HEK293 (cell line): ENCODE results near the gene AQP1.

Source experiments
- CTCF ChIA-PET: fragments of 350-600 bp; formaldehyde crosslinking; extraction: SDS; loops from one replicate; lab custom pipeline; 2021; ENCODE audit warnings: antibody characterized with exemption; lab: Yijun Ruan, JAX
- POLR2A ChIA-PET: fragments of 300-600 bp; formaldehyde crosslinking; extraction: SDS; loops from one replicate; lab custom pipeline; 2020; ENCODE audit warnings: antibody characterized with exemption, inconsistent platforms; lab: Yijun Ruan, JAX
- H3K27ac ChIP-seq: fragments of 200-500 bp; sonication (Bioruptor generic); 2 replicates; pipeline ENCODE4 v1.5.1; 2014; ENCODE audit warnings: low read depth, low read length, control low read depth, inconsistent platforms; ENCODE audit errors: extremely low read depth
- H3K36me3 ChIP-seq, 2 experiments: fragments of 200-500 bp in 1 of 2; sonication (Bioruptor generic) in 1 of 2; 1 replicate in 1 of 2; 2 replicates in 1 of 2; pipeline ENCODE4 v1.5.1; 2014 to 2017; ENCODE audit warnings: inconsistent platforms in 2 of 2, low read length in 2 of 2; ENCODE audit not compliant: control insufficient read depth in 2 of 2, insufficient read depth in 1 of 2
- H3K4me1 ChIP-seq: fragments of 200-500 bp; sonication (Bioruptor generic); 2 replicates; pipeline ENCODE4 v1.5.1; 2014; ENCODE audit warnings: mild to moderate bottlenecking, low read length, inconsistent platforms; ENCODE audit not compliant: control insufficient read depth, insufficient read depth
- H3K4me3 ChIP-seq: 2 replicates; pipeline ENCODE4 v1.5.1; 2011; ENCODE audit warnings: low read depth, mild to moderate bottlenecking, control low read depth, low read length, moderate library complexity
- H3K9me3 ChIP-seq: fragments of 200-500 bp; sonication (Bioruptor generic); 2 replicates; pipeline ENCODE4 v1.5.1; 2014; ENCODE audit warnings: low read depth, low read length, inconsistent platforms; ENCODE audit not compliant: control insufficient read depth, insufficient read depth
- KLF7 ChIP-seq: fragments of 450-650 bp; formaldehyde crosslinking; IDR thresholded peaks from 2 replicates; pipeline ENCODE4 v1.5.1; 2016; ENCODE audit warnings: missing biosample characterization, missing genetic modification characterization, borderline replicate concordance
- OVOL3 ChIP-seq: fragments of 450-650 bp; formaldehyde crosslinking; IDR thresholded peaks from 2 replicates; pipeline ENCODE4 v1.5.1; 2016; ENCODE audit warnings: missing biosample characterization, missing genetic modification characterization
- PRDM1 ChIP-seq: fragments of 450-650 bp; formaldehyde crosslinking; IDR thresholded peaks from 2 replicates; pipeline ENCODE4; 2016; ENCODE audit warnings: missing biosample characterization, missing genetic modification characterization
- SCRT1 ChIP-seq: fragments of 450-650 bp; formaldehyde crosslinking; IDR thresholded peaks from 2 replicates; pipeline ENCODE4 v1.5.1; 2016; ENCODE audit warnings: missing biosample characterization, missing genetic modification characterization, borderline replicate concordance
- ZBTB11 ChIP-seq: fragments of 450-650 bp; formaldehyde crosslinking; conservative IDR thresholded peaks from 2 replicates; pipeline ENCODE4 v1.5.1; 2016; ENCODE audit warnings: low read depth, missing biosample characterization, missing genetic modification characterization
- ZBTB49 ChIP-seq: fragments of 450-650 bp; formaldehyde crosslinking; IDR thresholded peaks from 2 replicates; pipeline ENCODE4 v1.5.1; 2016; ENCODE audit warnings: missing biosample characterization, missing genetic modification characterization, low read depth
- ZNF10 ChIP-seq: fragments of 450-650 bp; formaldehyde crosslinking; IDR thresholded peaks from 2 replicates; pipeline ENCODE4 v1.5.1; 2017; ENCODE audit warnings: missing biosample characterization, missing genetic modification characterization
- ZNF175 ChIP-seq: fragments of 450-650 bp; formaldehyde crosslinking; IDR thresholded peaks from 2 replicates; pipeline ENCODE4 v1.5.1; 2016; ENCODE audit warnings: missing biosample characterization, missing genetic modification characterization
- ZNF184 ChIP-seq: fragments of 450-650 bp; IDR thresholded peaks from 2 replicates; pipeline ENCODE4 v1.5.1; 2018; ENCODE audit warnings: missing biosample characterization, mild to moderate bottlenecking, missing genetic modification characterization
- ZNF19 ChIP-seq: fragments of 450-650 bp; formaldehyde crosslinking; IDR thresholded peaks from 2 replicates; pipeline ENCODE4; 2016; ENCODE audit warnings: missing biosample characterization, missing genetic modification characterization, low read depth
- ZNF221 ChIP-seq: fragments of 450-650 bp; formaldehyde crosslinking; IDR thresholded peaks from 2 replicates; pipeline ENCODE4 v1.5.1; 2017; ENCODE audit warnings: missing biosample characterization, missing genetic modification characterization, borderline replicate concordance
- ZNF404 ChIP-seq: fragments of 450-650 bp; formaldehyde crosslinking; IDR thresholded peaks from 2 replicates; pipeline ENCODE4 v1.5.1; 2017; ENCODE audit warnings: missing biosample characterization, missing genetic modification characterization
- ZNF48 ChIP-seq: fragments of 450-650 bp; formaldehyde crosslinking; IDR thresholded peaks from 2 replicates; pipeline ENCODE4 v1.5.1; 2016; ENCODE audit warnings: missing biosample characterization, missing genetic modification characterization
- ZNF585B ChIP-seq: fragments of 450-650 bp; formaldehyde crosslinking; IDR thresholded peaks from 2 replicates; pipeline ENCODE4 v1.5.1; 2016; ENCODE audit warnings: missing biosample characterization, missing genetic modification characterization
- ZNF610 ChIP-seq: fragments of 450-650 bp; formaldehyde crosslinking; IDR thresholded peaks from 2 replicates; pipeline ENCODE4 v1.5.1; 2016; ENCODE audit warnings: missing biosample characterization, missing genetic modification characterization, borderline replicate concordance
- ZSCAN16 ChIP-seq: fragments of 450-650 bp; formaldehyde crosslinking; IDR thresholded peaks from 2 replicates; pipeline ENCODE4 v1.5.1; 2016; ENCODE audit warnings: missing biosample characterization, missing genetic modification characterization
- TF ChIP-seq, protein P1 (sequence below): fragments of 450-650 bp; formaldehyde crosslinking; optimal IDR thresholded peaks from 2 replicates; pipeline ENCODE3; 2016; ENCODE audit warnings: missing biosample characterization, mild to moderate bottlenecking, missing genetic modification characterization
- TF ChIP-seq, protein P2 (sequence below): fragments of 450-650 bp; formaldehyde crosslinking; IDR thresholded peaks from 2 replicates; pipeline ENCODE4 v1.5.1; 2016; ENCODE audit warnings: missing biosample characterization, missing genetic modification characterization

Gene AQP1

DNA sequence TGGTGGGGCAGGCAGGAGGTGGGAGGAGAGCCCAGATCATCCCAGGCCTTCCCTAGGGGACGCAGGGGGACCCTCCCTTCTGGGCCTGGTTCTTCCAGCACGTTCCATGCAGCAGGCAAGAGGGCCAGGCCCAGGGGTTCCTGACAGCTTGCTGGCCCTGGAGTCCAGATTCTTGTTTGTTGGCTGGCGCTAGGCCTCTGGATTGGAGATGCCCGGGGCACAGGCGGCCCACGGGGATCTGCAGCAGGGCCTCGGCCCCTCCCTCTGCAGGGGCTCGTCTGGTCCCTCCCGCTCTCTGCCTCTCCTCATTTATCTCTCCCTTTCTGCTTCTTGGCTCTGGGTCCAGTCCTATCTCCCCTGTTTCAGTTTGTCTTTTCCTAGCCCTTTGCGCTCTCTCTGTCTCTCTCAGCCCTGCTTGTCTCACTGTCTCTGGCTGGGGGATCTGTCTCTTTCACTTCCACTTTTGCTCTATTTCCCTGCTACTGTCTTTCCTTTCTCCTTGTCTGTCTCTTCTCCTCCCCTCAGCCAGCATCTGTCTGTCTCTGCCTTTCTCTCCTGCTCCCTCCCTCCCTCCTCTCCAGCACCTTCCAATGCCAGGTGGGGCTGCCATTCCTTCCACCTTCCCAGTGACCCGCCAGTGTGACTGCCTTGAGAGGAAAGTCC is 1.1 kb upstream of the AQP1 start:
- TF ChIP-seq, protein P1, sequence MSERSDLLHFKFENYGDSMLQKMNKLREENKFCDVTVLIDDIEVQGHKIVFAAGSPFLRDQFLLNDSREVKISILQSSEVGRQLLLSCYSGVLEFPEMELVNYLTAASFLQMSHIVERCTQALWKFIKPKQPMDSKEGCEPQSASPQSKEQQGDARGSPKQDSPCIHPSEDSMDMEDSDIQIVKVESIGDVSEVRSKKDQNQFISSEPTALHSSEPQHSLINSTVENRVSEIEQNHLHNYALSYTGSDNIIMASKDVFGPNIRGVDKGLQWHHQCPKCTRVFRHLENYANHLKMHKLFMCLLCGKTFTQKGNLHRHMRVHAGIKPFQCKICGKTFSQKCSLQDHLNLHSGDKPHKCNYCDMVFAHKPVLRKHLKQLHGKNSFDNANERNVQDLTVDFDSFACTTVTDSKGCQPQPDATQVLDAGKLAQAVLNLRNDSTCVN (tag by site-specific recombination): no peak
- no peak for TF ChIP-seq ZNF404 (tag by site-specific recombination)
- peak; percentile 49; the same call in 1 of the 2 replicates for TF ChIP-seq PRDM1 (tag by site-specific recombination)
- H3K9me3 ChIP-seq: no peaks in the 10 kb centered on the region
- H3K4me3 ChIP-seq: no peak overlapping the region
- no peaks in the 10 kb centered on the region for H3K36me3 ChIP-seq
- no peaks in the 10 kb centered on the region for H3K4me1 ChIP-seq
- ChIA-PET CTCF (interaction anchor here (2.1 kb wide), 1 partner anchor 28 kb away, joined by 8 read pairs; no protein-coding TSS in a partner anchor), POLR2A (no interaction called here)
- no peak overlapping the region for H3K27ac ChIP-seq

- H3K4me3 ChIP-seq: no peak overlapping the region
- H3K27ac ChIP-seq: no peak overlapping the region
- H3K36me3 ChIP-seq: no peaks in the 10 kb centered on the region
- ChIA-PET POLR2A (no interaction called here), CTCF (interaction anchor here (2.1 kb wide), 1 partner anchor 27 kb away, joined by 8 read pairs; no protein-coding TSS in a partner anchor)
- H3K9me3 ChIP-seq: no peaks in the 10 kb centered on the region
- TF ChIP-seq ZNF610 (tag by site-specific recombination) (no peak), ZNF48 (tag by site-specific recombination) (no peak), ZNF10 (tag by site-specific recombination) (no peak), KLF7 (tag by site-specific recombination) (no peak), SCRT1 (no peak), ZNF184 (no peak), ZSCAN16 (tag by site-specific recombination) (no peak), ZBTB11 (tag by site-specific recombination) (no peak), ZNF221 (tag by site-specific recombination) (no peak), OVOL3 (tag by site-specific recombination) (no peak)
- no peaks in the 10 kb centered on the region for H3K4me1 ChIP-seq
Measured at GRCh38 chr7:30911133-30911532, 520 bp upstream of the AQP1 start.

DNA sequence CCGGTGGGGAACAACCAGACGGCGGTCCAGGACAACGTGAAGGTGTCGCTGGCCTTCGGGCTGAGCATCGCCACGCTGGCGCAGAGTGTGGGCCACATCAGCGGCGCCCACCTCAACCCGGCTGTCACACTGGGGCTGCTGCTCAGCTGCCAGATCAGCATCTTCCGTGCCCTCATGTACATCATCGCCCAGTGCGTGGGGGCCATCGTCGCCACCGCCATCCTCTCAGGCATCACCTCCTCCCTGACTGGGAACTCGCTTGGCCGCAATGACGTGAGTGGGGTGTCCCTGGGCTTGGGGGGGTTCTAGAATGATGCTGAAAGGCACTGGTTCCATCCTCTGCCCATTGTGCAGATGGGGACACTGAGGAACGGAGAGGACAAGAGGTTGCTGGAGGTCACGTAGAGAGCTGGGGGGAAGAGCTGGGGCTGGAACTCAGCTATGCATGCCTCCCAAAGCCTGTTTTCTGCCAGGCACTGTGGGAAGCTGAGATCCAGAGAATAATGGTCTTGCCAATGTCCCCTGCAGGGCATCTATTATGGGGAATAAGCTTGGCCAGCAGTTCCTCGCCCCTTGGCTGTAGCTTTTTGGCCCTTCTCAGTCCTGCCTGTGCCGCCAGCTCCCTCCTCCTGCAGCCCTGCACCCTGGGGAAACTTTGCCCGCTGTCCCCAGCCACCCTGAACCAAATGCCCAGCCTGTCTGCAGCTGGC is 523 bp downstream of the AQP1 start:
- CTCF ChIA-PET: interaction anchor here (2.1 kb wide), 1 partner anchor 26 kb away, joined by 8 read pairs; no protein-coding TSS in a partner anchor
- H3K27ac ChIP-seq: no peak overlapping the region
- POLR2A ChIA-PET: no interaction called here
- H3K4me3 ChIP-seq: no peak overlapping the region
- no peaks in the 10 kb centered on the region for H3K36me3 ChIP-seq
- H3K4me1 ChIP-seq: no peaks in the 10 kb centered on the region
- no peaks in the 10 kb centered on the region for H3K9me3 ChIP-seq
- TF ChIP-seq ZNF19 (tag by site-specific recombination) (no peak), ZNF48 (tag by site-specific recombination) (no peak), PRDM1 (tag by site-specific recombination) (no peak), KLF7 (tag by site-specific recombination) (no peak), ZBTB49 (tag by site-specific recombination) (no peak), ZNF585B (tag by site-specific recombination) (no peak), ZNF175 (tag by site-specific recombination) (no peak)
- TF ChIP-seq, protein P2, sequence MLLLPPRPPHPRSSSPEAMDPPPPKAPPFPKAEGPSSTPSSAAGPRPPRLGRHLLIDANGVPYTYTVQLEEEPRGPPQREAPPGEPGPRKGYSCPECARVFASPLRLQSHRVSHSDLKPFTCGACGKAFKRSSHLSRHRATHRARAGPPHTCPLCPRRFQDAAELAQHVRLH (tag by site-specific recombination): no peak
